ENCODE data around the gene LRP6. TPM values are rescaled to one million over a fixed set of nuclear protein-coding genes. Genes with fewer than 3 reads are reported as not detected.

Gene LRP6
- total and polyA plus RNA-seq, 4 donors = 9.4 to 125 (median 26.8) TPM

GRCh38 chr12:12221560-12221959 lies 45.3 kb downstream of the LRP6 start:
- DNase-seq (no peak), ATAC-seq (ENCODE audit: insufficient read depth, low FRiP score) (no peak)

GRCh38 chr12:12219664-12220063 lies 47.2 kb downstream of the LRP6 start:
- no peak for DNase-seq
- H3K4me3 ChIP-seq = no peak overlapping the region
- TF ChIP-seq CTCF (IDR thresholded peaks at IDR 0.05; ENCODE audit: control extremely low read depth, extremely low read depth) = no peak
- no peak overlapping the region for H3K9ac ChIP-seq (ENCODE audit: insufficient read depth in 1 of 2, low read length in 2 of 2)
- 79 to 85% methylated on average over 9 of the region's 9 CpGs for WGBS, 2 donors
- no peak for ATAC-seq (ENCODE audit: insufficient read depth, low FRiP score)
- peaks cover 0 to 4% (median 0%) of the 10 kb centered on the region in 4 donors for H3K9me3 ChIP-seq (ENCODE audit: control insufficient read depth in 4 of 4, insufficient read depth in 3 of 4, low read length in 3 of 4)
- H3K36me3 ChIP-seq (ENCODE audit: control insufficient read depth in 4 of 4, insufficient read depth in 4 of 4, low read length in 4 of 4) = no peaks in the 10 kb centered on the region
- no peaks in the 10 kb centered on the region for H3K27me3 ChIP-seq (ENCODE audit: control insufficient read depth in 3 of 3, insufficient read depth in 3 of 3, low read length in 2 of 3)
- H3K4me1 ChIP-seq (ENCODE audit: control insufficient read depth in 5 of 5, insufficient read depth in 5 of 5, low read length in 5 of 5) = peaks cover 3 to 19% (median 5%) of the 10 kb centered on the region in 5 donors
- no peak overlapping the region for H3K27ac ChIP-seq (ENCODE audit: low read depth in 1 of 2, low read length in 1 of 2)

More at GRCh38 chr12:12221560-12221959, 45.3 kb downstream of the LRP6 start:
- Histone ChIP-seq H3K36me3 (ENCODE audit: control insufficient read depth in 4 of 4, insufficient read depth in 4 of 4, low read length in 4 of 4) (no peaks in the 10 kb centered on the region), H3K27ac (ENCODE audit: low read depth in 1 of 2, low read length in 1 of 2) (no peak overlapping the region), H3K9me3 (ENCODE audit: control insufficient read depth in 4 of 4, insufficient read depth in 3 of 4, low read length in 3 of 4) (peaks cover 0 to 12% (median 0%) of the 10 kb centered on the region in 4 donors), H3K4me1 (ENCODE audit: control insufficient read depth in 5 of 5, insufficient read depth in 5 of 5, low read length in 5 of 5) (peaks cover 0 to 19% (median 6%) of the 10 kb centered on the region in 5 donors), H3K27me3 (ENCODE audit: control insufficient read depth in 3 of 3, insufficient read depth in 3 of 3, low read length in 2 of 3) (no peaks in the 10 kb centered on the region), H3K4me3 (no peak overlapping the region), H3K9ac (ENCODE audit: insufficient read depth in 1 of 2, low read length in 2 of 2) (peak overlapping the region in 1 of 2 donors; percentile 13)
- TF ChIP-seq CTCF (IDR thresholded peaks at IDR 0.05; ENCODE audit: control extremely low read depth, extremely low read depth) = no peak
- WGBS, 2 donors = 70 to 71% methylated on average over 2 of the region's 2 CpGs

- Histone ChIP-seq H3K4me1 (ENCODE audit: control insufficient read depth in 5 of 5, insufficient read depth in 5 of 5, low read length in 5 of 5) (peaks cover 3 to 20% (median 7%) of the 10 kb centered on the region in 5 donors), H3K9ac (ENCODE audit: insufficient read depth in 1 of 2, low read length in 2 of 2) (no peak overlapping the region), H3K36me3 (ENCODE audit: control insufficient read depth in 4 of 4, insufficient read depth in 4 of 4, low read length in 4 of 4) (no peaks in the 10 kb centered on the region), H3K27me3 (ENCODE audit: control insufficient read depth in 3 of 3, insufficient read depth in 3 of 3, low read length in 2 of 3) (no peaks in the 10 kb centered on the region), H3K4me3 (no peak overlapping the region), H3K27ac (ENCODE audit: low read depth in 1 of 2, low read length in 1 of 2) (no peak overlapping the region), H3K9me3 (ENCODE audit: control insufficient read depth in 4 of 4, insufficient read depth in 3 of 4, low read length in 3 of 4) (peaks cover 0 to 4% (median 0%) of the 10 kb centered on the region in 4 donors)
- no peak for DNase-seq
- no peak for ATAC-seq (ENCODE audit: insufficient read depth, low FRiP score)
- WGBS, 2 donors = 85 to 88% methylated on average over 5 of the region's 5 CpGs
- TF ChIP-seq CTCF (IDR thresholded peaks at IDR 0.05; ENCODE audit: control extremely low read depth, extremely low read depth) = no peak
Measured at GRCh38 chr12:12217018-12217359, 49.9 kb downstream of the LRP6 start.

Data from lung (tissue), 12 donors.